GM12891 (cell line): ENCODE results near the gene TRAP1.
"Not testable (repeated sequence)": the region's sequence is repeated elsewhere in the genome, so short reads cannot be mapped to it uniquely, and the experiment has no call there.

ENCODE experiments used
- DNase-seq: peaks from one replicate; pipeline ENCODE4 v3.0.0; 2011; ENCODE audit warnings: low spot score; ENCODE audit not compliant: insufficient read length
- FAIRE-seq: peaks from 2 replicates; lab custom pipeline; 2011; peaks lifted over from hg19 to GRCh38; lab: Jason Lieb, UNC
- PAX5 ChIP-seq: IDR thresholded peaks from 2 replicates; pipeline ENCODE4 v1.6.1; 2011; ENCODE audit warnings: low read length, moderate library complexity, mild to moderate bottlenecking; ENCODE audit not compliant: insufficient read depth, severe bottlenecking
- POLR2A ChIP-seq: IDR thresholded peaks from 2 replicates; pipeline ENCODE4 v1.6.1; 2011; ENCODE audit warnings: low read depth, low read length, control low read depth
- POLR2AphosphoS5 ChIP-seq: IDR thresholded peaks from 2 replicates; pipeline ENCODE4 v1.6.1; 2011; ENCODE audit warnings: low read depth, low read length, control low read depth
- POU2F2 ChIP-seq: IDR thresholded peaks from 2 replicates; pipeline ENCODE4 v1.6.1; 2011; ENCODE audit warnings: low read depth, mild to moderate bottlenecking, control low read depth, low read length, moderate library complexity
- SPI1 ChIP-seq: IDR thresholded peaks from 2 replicates; pipeline ENCODE4 v1.6.1; 2011; ENCODE audit warnings: low read depth, low read length, control low read depth
- TAF1 ChIP-seq: IDR thresholded peaks from 2 replicates; pipeline ENCODE4 v1.6.1; 2011; ENCODE audit warnings: low read depth, low read length, control low read depth

TRAP1 gene

DNA sequence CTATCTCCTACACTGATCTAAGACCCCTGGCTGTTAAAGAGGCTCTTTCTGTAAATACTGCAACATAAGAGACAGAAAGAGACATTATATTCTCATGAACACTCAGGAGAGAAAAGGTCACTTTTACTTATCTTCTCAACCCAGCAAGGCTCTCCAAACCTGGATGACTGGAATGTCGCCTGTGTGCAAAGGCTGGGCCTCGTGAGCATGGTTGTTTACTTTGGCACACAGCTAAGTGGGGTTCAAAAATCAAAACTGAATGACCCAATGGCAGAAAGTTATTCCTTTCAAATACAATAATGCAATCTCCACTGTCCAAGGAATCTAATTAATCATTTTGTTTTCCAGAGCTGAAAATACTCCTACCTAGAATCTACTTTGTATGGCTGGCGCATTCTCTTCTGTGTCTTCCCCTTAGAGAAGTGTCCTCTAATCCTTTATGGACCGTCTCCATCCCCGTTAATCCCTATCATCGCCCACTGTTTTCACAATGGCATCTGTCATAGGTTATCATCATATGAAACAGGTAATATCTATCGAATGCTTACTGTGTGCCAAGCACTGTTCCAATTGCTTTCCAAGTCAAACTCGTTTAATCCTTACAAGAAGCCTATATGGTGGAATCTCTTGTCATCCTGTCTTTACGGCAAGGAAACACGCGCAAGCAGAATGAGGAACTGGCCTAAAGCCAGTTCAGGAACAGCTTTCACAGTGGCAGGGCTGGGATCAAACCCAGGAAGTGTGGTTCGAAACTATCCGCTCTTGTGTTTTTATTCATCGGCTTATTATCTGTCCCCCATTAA lies 107.2 kb downstream of the TRAP1 start:
- TF ChIP-seq SPI1 = peak; percentile 84
- TF ChIP-seq TAF1 = no peak
- no peak for TF ChIP-seq POLR2AphosphoS5
- FAIRE-seq (peak; percentile 33), DNase-seq (no peak)

DNA sequence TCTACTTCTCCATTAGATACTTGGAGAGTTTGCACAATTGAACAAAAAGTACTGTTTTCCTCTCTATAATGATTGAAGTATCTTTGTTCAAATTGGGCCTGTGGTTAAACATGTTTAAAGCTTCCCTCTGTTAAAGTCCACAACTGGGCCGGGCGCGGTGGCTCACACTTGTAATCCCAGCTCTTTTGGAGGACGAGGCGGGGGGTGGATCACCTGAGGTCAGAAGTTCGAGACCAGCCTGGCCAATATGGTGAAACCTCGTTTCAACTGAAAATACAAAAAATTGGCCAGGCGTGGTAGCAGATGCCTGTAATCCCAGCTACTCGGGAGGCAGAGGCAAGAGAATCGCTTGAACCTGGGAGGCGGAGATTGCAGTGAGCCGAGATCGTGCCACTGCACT lies 108.3 kb downstream of the TRAP1 start:
- FAIRE-seq, DNase-seq: not testable (repeated sequence)

DNA sequence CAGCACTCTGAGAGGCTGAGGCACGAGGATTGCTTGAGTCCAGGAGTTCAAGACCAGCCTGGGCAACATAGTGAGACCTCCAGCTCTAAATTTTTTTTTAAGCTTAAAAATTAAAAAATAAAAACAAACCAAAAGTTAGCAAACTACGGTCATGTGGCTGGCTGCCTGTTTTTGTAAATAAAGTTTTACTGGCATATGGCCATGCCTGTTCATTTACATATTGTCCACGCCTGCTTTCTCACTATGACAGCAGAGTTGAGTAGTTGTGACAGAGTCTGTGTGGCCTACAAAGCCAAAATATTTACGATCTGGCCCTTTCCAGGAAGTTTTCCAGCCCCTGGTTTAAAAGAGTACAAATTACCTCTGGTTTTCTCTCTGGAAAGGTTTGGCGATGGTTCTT lies 109.3 kb downstream of the TRAP1 start:
- TF ChIP-seq POU2F2 (peak; percentile 86), POLR2A (no peak), PAX5 (no peak)
- FAIRE-seq (no peak), DNase-seq (no peak)
